Esophagus muscularis mucosa (tissue), 4 donors: Measurements from ENCODE around the gene MACROD2.

Source experiments
- EP300 ChIP-seq: sonication (generic); formaldehyde crosslinking; IDR thresholded peaks from one replicate; pipeline ENCODE4 v1.6.1; 2017; ENCODE audit warnings: antibody characterized with exemption
- POLR2A ChIP-seq: fragments of 450-650 bp; IDR thresholded peaks from one replicate; pipeline ENCODE4 v1.6.1; 2017; ENCODE audit warnings: antibody characterized with exemption, moderate library complexity, mild to moderate bottlenecking, low read depth
- POLR2AphosphoS5 ChIP-seq, 2 donors: sonication (generic); formaldehyde crosslinking; IDR thresholded peaks; one replicate each; pipeline ENCODE4 v1.6.1; 2017; ENCODE audit warnings: antibody characterized with exemption in 2 of 2
- TF ChIP-seq, protein P1 (sequence below), 3 experiments: fragments of 200-600 bp in 2 of 3; fragments of 450-650 bp in 1 of 3; sonication (generic) in 2 of 3; IDR thresholded peaks; one replicate each; pipeline ENCODE4 v1.5.1; 2017 to 2019; ENCODE audit warnings: antibody characterized with exemption in 3 of 3, mild to moderate bottlenecking in 2 of 3, moderate library complexity in 1 of 3

DNA sequence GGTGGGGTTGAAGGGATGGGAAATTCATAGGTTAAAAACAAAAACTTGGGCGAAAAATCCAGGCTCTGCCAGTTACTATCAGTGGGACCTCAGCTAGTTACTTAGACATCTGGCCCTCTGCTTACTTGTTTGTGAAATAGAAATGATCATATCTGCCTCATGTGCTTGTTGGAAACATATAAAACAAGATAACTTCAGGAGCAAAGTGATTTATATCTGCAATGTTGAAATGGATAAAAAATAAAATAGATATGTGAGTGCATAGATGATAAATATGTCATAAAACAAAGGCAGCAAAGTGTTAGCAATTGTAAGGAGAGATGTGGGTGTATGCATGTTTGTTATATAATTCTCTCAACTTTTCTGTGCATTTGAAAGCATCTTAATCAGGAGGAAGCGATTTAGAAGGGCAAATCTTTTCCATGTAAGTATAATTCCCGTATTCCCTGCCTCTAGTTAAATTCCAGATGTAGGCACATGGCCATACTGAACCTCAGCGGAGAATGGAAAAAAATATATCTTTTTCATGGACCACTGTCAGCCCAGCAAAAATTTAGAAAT lies 921.1 kb downstream of the MACROD2 start:
- TF ChIP-seq, protein P1, sequence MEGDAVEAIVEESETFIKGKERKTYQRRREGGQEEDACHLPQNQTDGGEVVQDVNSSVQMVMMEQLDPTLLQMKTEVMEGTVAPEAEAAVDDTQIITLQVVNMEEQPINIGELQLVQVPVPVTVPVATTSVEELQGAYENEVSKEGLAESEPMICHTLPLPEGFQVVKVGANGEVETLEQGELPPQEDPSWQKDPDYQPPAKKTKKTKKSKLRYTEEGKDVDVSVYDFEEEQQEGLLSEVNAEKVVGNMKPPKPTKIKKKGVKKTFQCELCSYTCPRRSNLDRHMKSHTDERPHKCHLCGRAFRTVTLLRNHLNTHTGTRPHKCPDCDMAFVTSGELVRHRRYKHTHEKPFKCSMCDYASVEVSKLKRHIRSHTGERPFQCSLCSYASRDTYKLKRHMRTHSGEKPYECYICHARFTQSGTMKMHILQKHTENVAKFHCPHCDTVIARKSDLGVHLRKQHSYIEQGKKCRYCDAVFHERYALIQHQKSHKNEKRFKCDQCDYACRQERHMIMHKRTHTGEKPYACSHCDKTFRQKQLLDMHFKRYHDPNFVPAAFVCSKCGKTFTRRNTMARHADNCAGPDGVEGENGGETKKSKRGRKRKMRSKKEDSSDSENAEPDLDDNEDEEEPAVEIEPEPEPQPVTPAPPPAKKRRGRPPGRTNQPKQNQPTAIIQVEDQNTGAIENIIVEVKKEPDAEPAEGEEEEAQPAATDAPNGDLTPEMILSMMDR (IDR thresholded peaks at IDR 0.05): no peak
- TF ChIP-seq EP300 (no peak), POLR2A (no peak), POLR2AphosphoS5 (IDR thresholded peaks at IDR 0.05) (no peak)
